ENCODE measurements around the gene FNBP1. TPM values are rescaled to one million over a fixed set of nuclear protein-coding genes. Genes with fewer than 3 reads are reported as not detected.
"Not testable (repeated sequence)": the region's sequence is repeated elsewhere in the genome, so short reads cannot be mapped to it uniquely, and the experiment has no call there.

The FNBP1 gene
- total and polyA plus RNA-seq, 5 donors from 2014 or later = 147 to 253 (median 207) TPM

DNA sequence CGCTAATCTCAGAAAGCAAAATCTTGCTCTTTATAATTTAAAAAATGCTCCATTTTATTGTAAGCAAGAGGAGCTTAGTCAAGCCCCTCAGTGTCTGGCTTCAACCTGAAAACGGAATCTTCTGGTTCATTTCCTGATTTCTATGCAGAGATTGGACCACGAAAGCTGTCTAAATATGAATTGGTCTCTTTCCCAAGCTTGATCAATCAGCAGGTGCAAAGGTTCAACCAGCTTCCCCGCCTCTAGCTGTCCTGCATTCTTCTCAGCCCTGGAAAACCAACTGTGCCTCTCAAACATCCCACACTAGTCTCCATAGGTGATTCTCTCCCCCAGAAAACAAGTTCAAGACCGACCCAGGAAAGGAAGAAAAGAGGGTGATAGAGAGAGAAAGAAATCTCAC lies 34.5 kb downstream of the FNBP1 start:
- Histone ChIP-seq H3K27ac (ENCODE audit: insufficient read depth, low read length, poor library complexity, severe bottlenecking) (peak overlapping the region; percentile 97), H3K27me3 (ENCODE audit: control insufficient read depth, insufficient read depth, low read length) (no peaks in the 10 kb centered on the region), H3K4me1 (ENCODE audit: control insufficient read depth, insufficient read depth, low read length, poor library complexity, severe bottlenecking) (peaks cover 75% of the 10 kb centered on the region), H3K36me3 (ENCODE audit: control insufficient read depth, insufficient read depth, low read length) (peaks cover 10% of the 10 kb centered on the region), H3K4me3 (ENCODE audit: low read depth, low read length) (peak overlapping the region; percentile 23), H3K9me3 (ENCODE audit: control insufficient read depth in 2 of 2, low read length in 2 of 2) (no peaks in the 10 kb centered on the region)
- Mint-ChIP-seq H3K4me1 (peaks cover 46 to 93% (median 68%) of the 10 kb centered on the region in 4 donors), H3K27ac (peak overlapping the region; percentile 89 to 94 (median 94)), H3K4me3 (peak overlapping the region; percentile 12 to 77 (median 68)), H3K9me3 (peaks cover 0 to 3% (median 0%) of the 10 kb centered on the region in 7 donors), H3K36me3 (peaks cover 11% of the 10 kb centered on the region), H3K27me3 (no peaks in the 10 kb centered on the region)
- DNase-seq (no peak), ATAC-seq (ENCODE audit: low read depth in 2 of 2) (no peak)

GRCh38 chr9:130006952-130007351 lies 36.0 kb downstream of the FNBP1 start:
- not testable (repeated sequence) for DNase-seq; H3K9me3 ChIP-seq (ENCODE audit: control insufficient read depth in 2 of 2, low read length in 2 of 2); H3K27me3 Mint-ChIP-seq; ATAC-seq (ENCODE audit: low read depth in 2 of 2); H3K27me3 ChIP-seq (ENCODE audit: control insufficient read depth, insufficient read depth, low read length); H3K9me3 Mint-ChIP-seq
- peaks cover 14% of the 10 kb centered on the region for H3K36me3 ChIP-seq (ENCODE audit: control insufficient read depth, insufficient read depth, low read length)
- peaks cover 79% of the 10 kb centered on the region for H3K4me1 ChIP-seq (ENCODE audit: control insufficient read depth, insufficient read depth, low read length, poor library complexity, severe bottlenecking)
- Mint-ChIP-seq H3K4me1 (peaks cover 39 to 91% (median 65%) of the 10 kb centered on the region in 4 donors), H3K27ac (peak overlapping the region; percentile 85 to 95 (median 94)), H3K4me3 (peak overlapping the region; percentile 73 to 80 (median 74)), H3K36me3 (peaks cover 14% of the 10 kb centered on the region)
- H3K27ac ChIP-seq (ENCODE audit: insufficient read depth, low read length, poor library complexity, severe bottlenecking) = peak overlapping the region; percentile 97
- H3K4me3 ChIP-seq (ENCODE audit: low read depth, low read length) = peak overlapping the region; percentile 53

GRCh38 chr9:130003943-130004552 lies 38.9 kb downstream of the FNBP1 start:
- Mint-ChIP-seq H3K4me3 (peak overlapping the region in 2 of 4 donors; percentile 36 to 39), H3K9me3 (no peaks in the 10 kb centered on the region), H3K27ac (peak overlapping the region; percentile 59 to 81 (median 77)), H3K4me1 (peaks cover 33 to 92% (median 61%) of the 10 kb centered on the region in 4 donors), H3K27me3 (no peaks in the 10 kb centered on the region), H3K36me3 (peaks cover 16% of the 10 kb centered on the region)
- Histone ChIP-seq H3K27ac (ENCODE audit: insufficient read depth, low read length, poor library complexity, severe bottlenecking) (peak overlapping the region; percentile 34), H3K36me3 (ENCODE audit: control insufficient read depth, insufficient read depth, low read length) (peaks cover 14% of the 10 kb centered on the region), H3K4me3 (ENCODE audit: low read depth, low read length) (peak overlapping the region; percentile 10), H3K27me3 (ENCODE audit: control insufficient read depth, insufficient read depth, low read length) (no peaks in the 10 kb centered on the region), H3K9me3 (ENCODE audit: control insufficient read depth in 2 of 2, low read length in 2 of 2) (no peaks in the 10 kb centered on the region), H3K4me1 (ENCODE audit: control insufficient read depth, insufficient read depth, low read length, poor library complexity, severe bottlenecking) (peaks cover 76% of the 10 kb centered on the region)
- ATAC-seq (ENCODE audit: low read depth in 2 of 2) (no peak), DNase-seq (no peak)

DNA sequence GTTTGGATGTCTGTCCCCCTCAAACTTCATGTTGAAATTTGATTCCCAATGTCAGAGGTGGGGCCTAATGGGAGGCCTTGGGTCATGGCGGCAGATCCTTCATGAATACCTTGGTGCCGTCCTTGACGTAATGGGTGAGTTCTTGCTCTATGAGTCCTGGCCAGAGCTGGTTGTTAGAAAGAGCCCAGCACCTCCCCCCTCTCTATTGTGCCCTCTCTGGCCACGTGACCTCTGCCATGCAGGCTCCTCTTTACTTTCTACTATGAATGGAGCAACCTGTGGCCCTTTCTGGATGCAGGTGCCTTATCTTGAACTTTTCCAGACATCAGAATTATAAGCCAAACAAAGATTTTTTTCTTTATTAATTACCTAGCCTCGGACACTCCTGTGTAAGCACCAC lies 40.7 kb downstream of the FNBP1 start:
- Histone ChIP-seq H3K27me3 (ENCODE audit: control insufficient read depth, insufficient read depth, low read length) (no peaks in the 10 kb centered on the region), H3K4me1 (ENCODE audit: control insufficient read depth, insufficient read depth, low read length, poor library complexity, severe bottlenecking) (peaks cover 75% of the 10 kb centered on the region), H3K4me3 (ENCODE audit: low read depth, low read length) (no peak overlapping the region), H3K36me3 (ENCODE audit: control insufficient read depth, insufficient read depth, low read length) (peaks cover 14% of the 10 kb centered on the region), H3K27ac (ENCODE audit: insufficient read depth, low read length, poor library complexity, severe bottlenecking) (peak overlapping the region; percentile 23), H3K9me3 (ENCODE audit: control insufficient read depth in 2 of 2, low read length in 2 of 2) (no peaks in the 10 kb centered on the region)
- Mint-ChIP-seq H3K4me3 (peak overlapping the region; percentile 3 to 77 (median 22)), H3K36me3 (peaks cover 21% of the 10 kb centered on the region), H3K9me3 (no peaks in the 10 kb centered on the region), H3K27me3 (no peaks in the 10 kb centered on the region), H3K27ac (peak overlapping the region; percentile 74 to 85 (median 81)), H3K4me1 (peaks cover 28 to 86% (median 61%) of the 10 kb centered on the region in 4 donors)
- ATAC-seq (ENCODE audit: low read depth in 2 of 2) (no peak), DNase-seq (no peak)

DNA sequence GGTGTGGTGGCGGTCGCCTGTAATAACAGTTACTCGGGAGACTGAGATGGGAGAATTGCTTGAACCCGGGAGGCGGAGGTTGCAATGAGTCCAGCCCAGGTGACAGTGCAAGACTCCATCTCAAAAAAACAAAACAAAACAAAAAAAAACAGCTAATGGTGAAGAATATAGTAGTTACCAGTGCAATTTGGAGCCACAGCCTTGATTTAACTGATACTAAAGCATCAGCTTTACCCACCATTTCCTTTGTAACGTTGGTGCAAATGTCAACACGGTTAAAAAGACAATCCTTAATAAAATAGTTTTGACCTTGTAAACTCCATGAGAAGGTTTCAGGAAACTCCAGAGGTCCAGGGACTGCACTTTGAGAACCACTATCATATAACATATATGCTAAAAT lies 41.8 kb downstream of the FNBP1 start:
- ATAC-seq (ENCODE audit: low read depth in 2 of 2) = peak in 1 of 2 donors; percentile 34
- H3K4me3 Mint-ChIP-seq = peak overlapping the region; percentile 51 to 75 (median 66)

DNA sequence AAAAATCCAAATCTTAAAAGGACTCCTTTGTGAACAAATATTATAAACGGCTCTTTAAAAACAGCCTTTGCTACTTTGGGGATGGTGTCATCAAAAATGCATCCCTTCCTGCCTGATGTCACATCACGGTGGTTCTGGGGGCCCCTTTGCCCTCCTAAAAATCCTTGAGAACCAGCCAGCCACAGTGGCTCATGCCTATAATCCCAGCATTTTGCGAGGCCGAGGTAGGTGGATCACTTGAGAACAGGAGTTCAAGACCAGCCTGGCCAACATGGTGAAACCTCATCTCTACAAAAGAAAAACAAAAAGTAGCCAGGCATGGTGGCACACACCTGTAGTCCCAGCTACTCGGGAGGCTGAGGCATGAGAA lies 43.9 kb downstream of the FNBP1 start:
- H3K27ac Mint-ChIP-seq = peak overlapping the region; percentile 73 to 97 (median 85)
- Histone ChIP-seq H3K27me3 (ENCODE audit: control insufficient read depth, insufficient read depth, low read length) (no peaks in the 10 kb centered on the region), H3K4me1 (ENCODE audit: control insufficient read depth, insufficient read depth, low read length, poor library complexity, severe bottlenecking) (peaks cover 82% of the 10 kb centered on the region), H3K9me3 (ENCODE audit: control insufficient read depth in 2 of 2, low read length in 2 of 2) (no peaks in the 10 kb centered on the region), H3K27ac (ENCODE audit: insufficient read depth, low read length, poor library complexity, severe bottlenecking) (peak overlapping the region; percentile 60), H3K36me3 (ENCODE audit: control insufficient read depth, insufficient read depth, low read length) (peaks cover 9% of the 10 kb centered on the region), H3K4me3 (ENCODE audit: low read depth, low read length) (peak overlapping the region; percentile 21)
- H3K4me1 Mint-ChIP-seq = peaks cover 40 to 88% (median 70%) of the 10 kb centered on the region in 4 donors
- H3K27me3 Mint-ChIP-seq = no peaks in the 10 kb centered on the region
- peaks cover 29% of the 10 kb centered on the region for H3K36me3 Mint-ChIP-seq
- no peak for ATAC-seq (ENCODE audit: low read depth in 2 of 2)
- DNase-seq = no peak
- H3K9me3 Mint-ChIP-seq = no peaks in the 10 kb centered on the region
- peak overlapping the region; percentile 44 to 87 (median 68) for H3K4me3 Mint-ChIP-seq

More for the DNA sequence above, 41.8 kb downstream of the FNBP1 start:
- no peaks in the 10 kb centered on the region for H3K27me3 Mint-ChIP-seq
- H3K9me3 ChIP-seq (ENCODE audit: control insufficient read depth in 2 of 2, low read length in 2 of 2) = no peaks in the 10 kb centered on the region
- peak overlapping the region; percentile 50 for H3K4me3 ChIP-seq (ENCODE audit: low read depth, low read length)
- H3K27ac ChIP-seq (ENCODE audit: insufficient read depth, low read length, poor library complexity, severe bottlenecking) = peak overlapping the region; percentile 60
- no peak for DNase-seq
- peak overlapping the region; percentile 78 to 85 (median 82) for H3K27ac Mint-ChIP-seq
- no peaks in the 10 kb centered on the region for H3K9me3 Mint-ChIP-seq
- H3K4me1 ChIP-seq (ENCODE audit: control insufficient read depth, insufficient read depth, low read length, poor library complexity, severe bottlenecking) = peaks cover 75% of the 10 kb centered on the region
- peaks cover 24 to 86% (median 62%) of the 10 kb centered on the region in 4 donors for H3K4me1 Mint-ChIP-seq
- peaks cover 14% of the 10 kb centered on the region for H3K36me3 ChIP-seq (ENCODE audit: control insufficient read depth, insufficient read depth, low read length)
- H3K27me3 ChIP-seq (ENCODE audit: control insufficient read depth, insufficient read depth, low read length) = no peaks in the 10 kb centered on the region
- peaks cover 21% of the 10 kb centered on the region for H3K36me3 Mint-ChIP-seq

- Histone ChIP-seq H3K27ac (ENCODE audit: insufficient read depth, low read length, poor library complexity, severe bottlenecking) (peak overlapping the region; percentile 60), H3K36me3 (ENCODE audit: control insufficient read depth, insufficient read depth, low read length) (peaks cover 9% of the 10 kb centered on the region), H3K4me3 (ENCODE audit: low read depth, low read length) (peak overlapping the region; percentile 21), H3K4me1 (ENCODE audit: control insufficient read depth, insufficient read depth, low read length, poor library complexity, severe bottlenecking) (peaks cover 83% of the 10 kb centered on the region), H3K9me3 (ENCODE audit: control insufficient read depth in 2 of 2, low read length in 2 of 2) (no peaks in the 10 kb centered on the region), H3K27me3 (ENCODE audit: control insufficient read depth, insufficient read depth, low read length) (no peaks in the 10 kb centered on the region)
- Mint-ChIP-seq H3K9me3 (no peaks in the 10 kb centered on the region), H3K27ac (peak overlapping the region; percentile 73 to 97 (median 85)), H3K27me3 (no peaks in the 10 kb centered on the region), H3K4me3 (peak overlapping the region; percentile 44 to 87 (median 68)), H3K36me3 (peaks cover 32% of the 10 kb centered on the region), H3K4me1 (peaks cover 40 to 90% (median 71%) of the 10 kb centered on the region in 4 donors)
- no peak for DNase-seq
- peak; percentile 46 to 55 for ATAC-seq (ENCODE audit: low read depth in 2 of 2)
Measured at GRCh38 chr9:129998491-129999140, 44.4 kb downstream of the FNBP1 start.

All from CD4-positive, CD25-positive, alpha-beta regulatory T cell (primary cell).